Fibroblast of lung (primary cell): Measurements from ENCODE around the gene EEPD1. TPM values are rescaled to one million over a fixed set of nuclear protein-coding genes. Genes with fewer than 3 reads are reported as not detected.

Experiments used
- DNase-seq, 2 donors: peaks; one replicate each; pipeline versions ENCODE4 v3.0.0 to v3.0.0-alpha.2; 2010; ENCODE audit warnings: low read depth in 2 of 2
- H2AFZ ChIP-seq: 2 replicates; pipeline ENCODE4 v1.5.1; 2012; ENCODE audit warnings: low read length, control low read depth, inconsistent platforms
- H3K27ac ChIP-seq: 2 replicates; pipeline ENCODE4 v1.5.1; 2011; ENCODE audit warnings: low read length, control low read depth; ENCODE audit not compliant: insufficient read depth
- H3K27me3 ChIP-seq: 2 replicates; pipeline ENCODE4 v1.5.1; 2011; ENCODE audit warnings: mild to moderate bottlenecking, low read length; ENCODE audit not compliant: control insufficient read depth, insufficient read depth
- H3K36me3 ChIP-seq: 2 replicates; pipeline ENCODE4 v1.5.1; 2011; ENCODE audit warnings: low read length; ENCODE audit not compliant: control insufficient read depth, insufficient read depth
- H3K4me1 ChIP-seq: 2 replicates; pipeline ENCODE4 v1.5.1; 2011; ENCODE audit warnings: low read length; ENCODE audit not compliant: control insufficient read depth, insufficient read depth; ENCODE audit errors: extremely low read depth
- H3K4me2 ChIP-seq: 2 replicates; pipeline ENCODE4 v1.5.1; 2011; ENCODE audit warnings: low read length, control low read depth; ENCODE audit not compliant: insufficient read depth; ENCODE audit errors: extremely low read depth
- H3K4me3 ChIP-seq, 4 experiments: fragments of 200-600 bp in 1 of 4; sonication (generic) in 1 of 4; replicated peaks in 1 of 4; 2 replicates each; pipeline ENCODE4 v1.5.1; 2011 to 2016; ENCODE audit warnings: low read length in 4 of 4, low read depth in 3 of 4, mild to moderate bottlenecking in 3 of 4, control low read depth in 2 of 4, inconsistent platforms in 1 of 4, mixed read lengths in 1 of 4; ENCODE audit not compliant: insufficient read depth in 1 of 4; ENCODE audit errors: control extremely low read depth in 1 of 4
- H3K79me2 ChIP-seq: 2 replicates; pipeline ENCODE4 v1.5.1; 2012; ENCODE audit warnings: mild to moderate bottlenecking, low read length, inconsistent platforms; ENCODE audit not compliant: control insufficient read depth, insufficient read depth
- H3K9ac ChIP-seq: 2 replicates; pipeline ENCODE4 v1.5.1; 2011; ENCODE audit warnings: mild to moderate bottlenecking, low read length, control low read depth; ENCODE audit not compliant: insufficient read depth
- H3K9me3 ChIP-seq: 2 replicates; pipeline ENCODE4 v1.5.1; 2012; ENCODE audit warnings: low read depth, low read length; ENCODE audit not compliant: control insufficient read depth, insufficient read depth
- H4K20me1 ChIP-seq: 2 replicates; pipeline ENCODE4 v1.5.1; 2011; ENCODE audit warnings: low read length; ENCODE audit not compliant: control insufficient read depth, insufficient read depth; ENCODE audit errors: extremely low read depth
- CTCF ChIP-seq, 2 donors: IDR thresholded peaks in 1 of 2; conservative IDR thresholded peaks in 1 of 2; 1 replicate in 1 of 2; 2 replicates in 1 of 2; pipeline ENCODE4 v1.5.1; 2011 to 2012; ENCODE audit warnings: low read length in 2 of 2, control low read depth in 1 of 2, inconsistent platforms in 1 of 2, low read depth in 1 of 2, mild to moderate bottlenecking in 1 of 2
- EZH2 ChIP-seq: IDR thresholded peaks from 2 replicates; pipeline ENCODE4 v1.5.1; 2012; ENCODE audit warnings: low read length, control low read depth, mild to moderate bottlenecking; ENCODE audit errors: missing control alignments
- polyA plus RNA-seq, 2 donors: library from polyadenylated mRNA; depleted of rRNA in 1 of 2; stranded (reverse) in 1 of 2; unstranded in 1 of 2; fragments of >200 nt; gene quantifications; 2 replicates each; pipeline ENCODE4 v1.2.1, GENCODE V29; 2011 to 2012; ENCODE audit warnings: missing spikeins in 1 of 2
- total RNA-seq: library from RNA; depleted of rRNA; stranded (reverse); fragments of >200 nt; gene quantifications from 2 replicates; pipeline ENCODE4 v1.2.1, GENCODE V29; 2014

EEPD1 gene
- total and polyA plus RNA-seq, 2 donors (not counting 1 experiment from before 2014, with no cell fraction given): 8.4 to 15.9 TPM

GRCh38 chr7:36137754-36138153 lies 15.3 kb upstream of the EEPD1 start:
- Histone ChIP-seq H3K4me2 (no peak overlapping the region), H3K4me3 (no peak overlapping the region), H3K9me3 (no peaks in the 10 kb centered on the region), H2AFZ (no peak overlapping the region), H3K4me1 (no peaks in the 10 kb centered on the region), H4K20me1 (no peaks in the 10 kb centered on the region), H3K79me2 (no peaks in the 10 kb centered on the region), H3K27ac (no peak overlapping the region), H3K36me3 (no peaks in the 10 kb centered on the region), H3K9ac (no peak overlapping the region), H3K27me3 (peaks cover 7% of the 10 kb centered on the region)
- no peak for DNase-seq
- no peak for TF ChIP-seq CTCF (conservative IDR thresholded peaks at IDR 0.05 in 1 of 2, IDR thresholded peaks at IDR 0.05 in 1 of 2; ENCODE audit: low read depth in 1 of 2, low read length in 2 of 2)
- TF ChIP-seq EZH2: no peak

- no peak overlapping the region for H3K4me3 ChIP-seq
These were observed 14.8 kb upstream of the EEPD1 start for GRCh38 chr7:36138209-36138608.

GRCh38 chr7:36141351-36141750 lies 11.7 kb upstream of the EEPD1 start:
- H3K4me1 ChIP-seq: no peaks in the 10 kb centered on the region
- H3K79me2 ChIP-seq: no peaks in the 10 kb centered on the region
- peaks cover 7% of the 10 kb centered on the region for H3K27me3 ChIP-seq
- no peak overlapping the region for H3K27ac ChIP-seq
- DNase-seq: no peak
- no peak overlapping the region for H3K9ac ChIP-seq
- no peak overlapping the region for H3K4me3 ChIP-seq
- no peak overlapping the region for H3K4me2 ChIP-seq
- no peaks in the 10 kb centered on the region for H4K20me1 ChIP-seq
- no peak overlapping the region for H2AFZ ChIP-seq
- TF ChIP-seq EZH2 (no peak), CTCF (conservative IDR thresholded peaks at IDR 0.05 in 1 of 2, IDR thresholded peaks at IDR 0.05 in 1 of 2; ENCODE audit: low read depth in 1 of 2, low read length in 2 of 2) (no peak)
- no peaks in the 10 kb centered on the region for H3K36me3 ChIP-seq
- H3K9me3 ChIP-seq: no peaks in the 10 kb centered on the region

More at GRCh38 chr7:36138209-36138608, 14.8 kb upstream of the EEPD1 start:
- Histone ChIP-seq H3K36me3 (no peaks in the 10 kb centered on the region), H3K9me3 (no peaks in the 10 kb centered on the region), H3K9ac (no peak overlapping the region), H3K4me2 (no peak overlapping the region), H3K4me1 (no peaks in the 10 kb centered on the region), H3K27ac (no peak overlapping the region), H3K27me3 (peaks cover 7% of the 10 kb centered on the region), H2AFZ (no peak overlapping the region), H3K79me2 (no peaks in the 10 kb centered on the region), H4K20me1 (no peaks in the 10 kb centered on the region)
- no peak for TF ChIP-seq CTCF (conservative IDR thresholded peaks at IDR 0.05 in 1 of 2, IDR thresholded peaks at IDR 0.05 in 1 of 2; ENCODE audit: low read depth in 1 of 2, low read length in 2 of 2)
- no peak for TF ChIP-seq EZH2
- DNase-seq: no peak
